Ovary (tissue), 9 donors: ENCODE measurements around the gene ARMC7. TPM values are rescaled to one million over a fixed set of nuclear protein-coding genes. Genes with fewer than 3 reads are reported as not detected.
A peak's percentile ranks its signal among the peaks of the same experiment; 100 is the strongest.

Experiments
- DNase-seq, 5 donors: peaks; one replicate each; pipeline ENCODE4 v3.0.0-alpha.2; 2019 to 2020
- H3K27ac ChIP-seq, 2 donors: fragments of 200-600 bp; one replicate each; pipeline versions ENCODE4 v1.5.1 to v1.8.0; 2019 to 2022
- H3K27me3 ChIP-seq: fragments of 200-600 bp; one replicate; pipeline ENCODE4 v1.8.0; 2022
- H3K36me3 ChIP-seq: fragments of 200-600 bp; sonication (generic); one replicate; pipeline ENCODE4 v1.5.1; 2019
- H3K4me1 ChIP-seq: one replicate; pipeline ENCODE4 v1.8.1; 2013; ENCODE audit warnings: mild to moderate bottlenecking, moderate library complexity; ENCODE audit not compliant: insufficient read depth
- H3K4me3 ChIP-seq: fragments of 200-600 bp; sonication (generic); one replicate; pipeline ENCODE4 v1.5.1; 2017
- H3K9me3 ChIP-seq, 2 donors: fragments of 200-600 bp in 1 of 2; sonication (generic) in 1 of 2; one replicate each; pipeline versions ENCODE4 v1.5.1 to v1.8.1; 2013 to 2019; ENCODE audit warnings: mild to moderate bottlenecking in 1 of 2, moderate library complexity in 1 of 2
- EP300 ChIP-seq: sonication (generic); formaldehyde crosslinking; IDR thresholded peaks from one replicate; pipeline ENCODE4 v1.6.1; 2017; ENCODE audit warnings: antibody characterized with exemption
- POLR2A ChIP-seq: fragments of 450-650 bp; IDR thresholded peaks from one replicate; pipeline ENCODE4 v1.6.1; 2017; ENCODE audit warnings: antibody characterized with exemption, mild to moderate bottlenecking, moderate library complexity
- WGBS, 3 donors: extraction: QIAGEN DNeasy Blood & Tissue Kit in 1 of 3; methylation state at CpG; one replicate each; pipeline versions ENCODE4 v1.1.5 to v1.1.7; 2013 to 2017; 5-methylcytosine and 5-hydroxymethylcytosine counted together
- intact Hi-C, 4 donors: fragments of 100-400 bp; cut with DNase I; formaldehyde crosslinking; loops; one replicate each; pipeline versions ENCODE4 v1.11.0 to v1.15.1; 2022 to 2023
- polyA plus RNA-seq, 2 donors: library from polyadenylated mRNA; stranded (reverse); fragments of 200-250 nt in 1 of 2; fragments of 350-450 nt in 1 of 2; fragmentation: Illumina TruSeq in 1 of 2; extraction: RNeasy Lipid Tissue Mini Kit (QIAGEN cat#74804) in 1 of 2; gene quantifications; one replicate each; pipeline ENCODE4 v1.2.3, GENCODE V29; 2013 to 2014
- total RNA-seq, 7 donors: library from RNA; depleted of rRNA in 2 of 7; stranded (reverse); fragments of >200 nt in 2 of 7; fragmentation: NEBNext Ultra II Directional in 3 of 7; extraction: Animal tissue kit (Norgen Biotek cat#: 25700) in 3 of 7; gene quantifications; one replicate each; pipeline versions ENCODE4 v1.1.0 to v1.2.4, GENCODE V29; 2016 to 2023
- TF ChIP-seq, protein P1 (sequence below), 3 donors: fragments of 450-650 bp in 2 of 3; fragments of 200-600 bp in 1 of 3; IDR thresholded peaks; one replicate each; pipeline versions ENCODE4 v1.5.1 to v1.8.0; 2016 to 2022; ENCODE audit warnings: antibody characterized with exemption in 3 of 3, mild to moderate bottlenecking in 1 of 3
- donor health status: DM: no; HTN: no; CAD: no; lungs with moderate emphysema.
- donor health status: DM: no; HTN: no; CAD: no.
- donor health status: Bipolar disorder and iron deficiency.
- donor health status: DM: yes; HTN: yes; CAD: no.
- donor health status: DM: no; HTN: no; CAD: no.
- donor health status: DM: yes; HTN: yes; CAD: no.

The ARMC7 gene
- total and polyA plus RNA-seq, 9 donors, result 4.6 to 10.5 (median 5.7) TPM

DNA sequence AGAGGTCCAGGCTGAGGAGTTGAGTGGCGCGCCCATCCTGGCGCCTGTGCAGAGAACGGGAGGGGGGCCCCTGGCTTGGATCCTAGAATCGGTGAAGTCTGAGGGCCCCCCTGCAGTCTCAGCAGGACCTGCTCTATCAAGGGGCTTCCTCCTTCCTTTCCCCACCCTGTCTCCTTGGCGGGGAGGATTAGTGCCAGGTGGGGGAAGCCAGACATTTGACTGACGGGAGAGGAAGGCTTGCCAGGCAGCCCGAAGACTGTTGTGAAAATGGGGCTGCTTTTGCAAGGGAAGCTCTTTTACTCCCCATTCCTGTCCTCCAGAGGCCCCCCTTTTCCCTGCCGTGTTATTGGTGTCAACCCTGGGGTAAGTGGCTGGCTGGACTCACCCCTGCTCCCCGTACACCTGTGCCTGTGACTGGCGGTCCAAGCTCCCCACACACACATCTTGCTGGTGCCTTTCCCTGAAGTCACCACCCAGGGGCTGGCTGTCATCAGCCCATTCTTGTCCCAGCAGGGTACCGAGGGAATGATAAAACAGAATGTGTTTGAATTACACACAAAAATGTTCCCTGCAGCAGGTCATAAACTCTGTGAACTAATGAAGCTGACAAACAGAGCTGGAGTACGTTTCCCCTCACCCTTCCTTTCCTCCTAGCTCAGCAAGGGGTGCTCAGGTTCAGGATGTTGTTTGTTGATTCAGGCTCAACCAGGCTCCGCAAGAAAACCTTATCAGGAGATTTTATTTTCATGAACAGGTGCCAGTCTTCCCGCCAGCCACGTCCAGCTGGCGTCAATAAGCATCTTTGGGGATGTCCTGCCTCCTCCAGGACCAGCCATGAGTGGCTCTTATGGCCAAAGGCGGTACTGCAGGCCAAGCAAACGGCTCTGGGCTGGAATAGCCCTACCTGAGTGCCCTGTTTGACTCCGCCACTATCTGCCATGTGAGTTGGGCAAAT is 4.4 kb upstream of the ARMC7 start:
- no peaks in the 10 kb centered on the region for H3K9me3 ChIP-seq
- H3K36me3 ChIP-seq, result no peaks in the 10 kb centered on the region
- 56 to 70% (median 65%) methylated on average over 20 of the region's 20 CpGs for WGBS, 3 donors
- intact Hi-C loops, result no loop called here
- no peak for DNase-seq
- H3K27ac ChIP-seq, result no peak overlapping the region
- H3K4me3 ChIP-seq, result no peak overlapping the region
- no peaks in the 10 kb centered on the region for H3K27me3 ChIP-seq
- TF ChIP-seq, protein P1, sequence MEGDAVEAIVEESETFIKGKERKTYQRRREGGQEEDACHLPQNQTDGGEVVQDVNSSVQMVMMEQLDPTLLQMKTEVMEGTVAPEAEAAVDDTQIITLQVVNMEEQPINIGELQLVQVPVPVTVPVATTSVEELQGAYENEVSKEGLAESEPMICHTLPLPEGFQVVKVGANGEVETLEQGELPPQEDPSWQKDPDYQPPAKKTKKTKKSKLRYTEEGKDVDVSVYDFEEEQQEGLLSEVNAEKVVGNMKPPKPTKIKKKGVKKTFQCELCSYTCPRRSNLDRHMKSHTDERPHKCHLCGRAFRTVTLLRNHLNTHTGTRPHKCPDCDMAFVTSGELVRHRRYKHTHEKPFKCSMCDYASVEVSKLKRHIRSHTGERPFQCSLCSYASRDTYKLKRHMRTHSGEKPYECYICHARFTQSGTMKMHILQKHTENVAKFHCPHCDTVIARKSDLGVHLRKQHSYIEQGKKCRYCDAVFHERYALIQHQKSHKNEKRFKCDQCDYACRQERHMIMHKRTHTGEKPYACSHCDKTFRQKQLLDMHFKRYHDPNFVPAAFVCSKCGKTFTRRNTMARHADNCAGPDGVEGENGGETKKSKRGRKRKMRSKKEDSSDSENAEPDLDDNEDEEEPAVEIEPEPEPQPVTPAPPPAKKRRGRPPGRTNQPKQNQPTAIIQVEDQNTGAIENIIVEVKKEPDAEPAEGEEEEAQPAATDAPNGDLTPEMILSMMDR (IDR thresholded peaks at IDR 0.05), result no peak
- TF ChIP-seq POLR2A (no peak), EP300 (no peak)
- H3K4me1 ChIP-seq, result peaks cover 1% of the 10 kb centered on the region

DNA sequence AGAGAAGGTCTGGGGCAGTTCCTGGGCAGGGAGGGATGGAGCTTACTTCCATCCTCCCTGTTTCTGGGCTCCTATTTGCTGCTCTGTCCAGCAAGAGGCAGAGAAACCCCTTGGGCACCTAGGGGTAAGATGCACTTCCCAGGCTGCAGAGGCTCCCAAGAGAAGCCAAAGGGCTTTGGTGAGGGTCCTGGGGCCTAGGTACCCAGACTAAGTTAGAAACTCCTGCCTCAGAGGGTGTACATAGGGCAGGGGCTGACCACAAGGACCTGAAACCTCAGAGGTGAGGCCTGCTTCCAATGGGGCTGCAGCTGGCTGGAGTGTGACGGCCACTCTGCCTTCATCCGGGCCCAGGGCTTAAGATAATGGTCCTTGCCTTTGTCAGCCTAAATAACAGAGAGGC is 1.6 kb upstream of the ARMC7 start:
- no peak for DNase-seq
- Histone ChIP-seq H3K4me1 (peaks cover 1% of the 10 kb centered on the region), H3K36me3 (no peaks in the 10 kb centered on the region), H3K9me3 (no peaks in the 10 kb centered on the region), H3K27ac (no peak overlapping the region), H3K27me3 (no peaks in the 10 kb centered on the region), H3K4me3 (no peak overlapping the region)
- intact Hi-C loops, result no loop called here
- TF ChIP-seq EP300 (no peak), POLR2A (no peak)
- TF ChIP-seq, protein P1 (IDR thresholded peaks at IDR 0.05), result no peak
- WGBS, 3 donors, result 40 to 58% (median 56%) methylated on average over 2 of the region's 2 CpGs

DNA sequence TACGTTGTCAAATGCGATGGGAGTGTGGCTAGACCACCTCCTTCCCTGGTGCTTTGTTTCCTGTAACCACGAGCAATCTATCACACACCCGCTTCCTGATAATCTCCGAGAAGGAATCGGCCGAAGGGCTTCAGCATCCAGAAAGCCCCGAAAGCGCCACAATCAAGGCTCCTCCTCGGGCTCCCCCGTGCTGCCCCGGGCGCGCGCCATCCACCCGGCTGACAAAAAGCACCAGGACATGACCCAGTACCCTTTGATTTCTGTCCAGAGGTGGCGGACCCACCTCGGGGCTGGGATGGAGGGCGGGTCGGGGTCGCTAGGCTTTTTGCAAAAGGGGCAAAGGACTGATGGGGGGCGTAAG is 743 bp upstream of the ARMC7 start:
- Histone ChIP-seq H3K27ac (no peak overlapping the region), H3K9me3 (no peaks in the 10 kb centered on the region), H3K36me3 (no peaks in the 10 kb centered on the region), H3K4me3 (peak overlapping the region; percentile 72), H3K27me3 (no peaks in the 10 kb centered on the region), H3K4me1 (peaks cover 1% of the 10 kb centered on the region)
- DNase-seq, result no peak
- intact Hi-C loops, result no loop called here
- TF ChIP-seq EP300, result no peak
- WGBS, 3 donors, result 2 to 7% (median 3%) methylated on average over 22 of the region's 22 CpGs

DNA sequence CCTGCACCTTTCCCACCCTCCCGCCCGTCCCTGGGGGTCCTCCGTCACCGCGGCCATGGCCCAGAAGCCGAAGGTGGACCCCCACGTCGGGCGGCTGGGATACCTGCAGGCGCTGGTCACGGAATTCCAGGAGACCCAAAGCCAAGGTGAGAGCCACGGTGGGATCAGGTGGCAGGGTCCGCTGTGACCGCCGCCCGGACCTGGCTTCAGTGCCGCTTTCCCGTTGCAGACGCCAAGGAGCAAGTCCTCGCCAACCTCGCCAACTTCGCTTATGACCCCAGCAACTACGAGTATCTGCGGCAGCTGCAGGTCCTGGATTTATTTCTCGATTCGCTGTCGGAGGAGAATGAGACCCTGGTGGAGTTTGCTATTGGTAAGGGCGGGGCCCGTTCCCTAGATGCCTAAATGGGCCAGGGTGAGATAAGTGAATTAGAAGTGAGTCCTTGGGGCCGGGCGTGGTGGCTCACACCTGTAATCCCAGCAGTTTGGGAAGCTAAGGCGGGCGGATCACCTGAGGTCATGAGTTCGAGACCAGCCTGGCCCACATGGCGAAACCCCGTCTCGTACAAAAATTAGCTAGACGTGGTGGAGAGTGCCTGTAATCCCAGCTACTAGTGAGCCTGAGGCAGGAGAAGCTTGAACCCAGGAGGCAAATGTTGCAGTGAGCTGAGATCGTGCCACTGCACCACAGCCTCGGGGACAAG is 617 bp downstream of the ARMC7 start:
- WGBS, 3 donors, result 20 to 26% (median 25%) methylated on average over 33 to 40 of the region's 40 CpGs
- no peaks in the 10 kb centered on the region for H3K27me3 ChIP-seq
- H3K4me1 ChIP-seq, result peaks cover 2% of the 10 kb centered on the region

More for the DNA sequence above, 617 bp downstream of the ARMC7 start:
- Histone ChIP-seq H3K9me3 (no peaks in the 10 kb centered on the region), H3K36me3 (no peaks in the 10 kb centered on the region), H3K4me3 (peak overlapping the region; percentile 72), H3K27ac (peak overlapping the region in 1 of 2 donors; percentile 22)
- DNase-seq, result no peak
- TF ChIP-seq EP300 (no peak), POLR2A (no peak)
- TF ChIP-seq, protein P1 (IDR thresholded peaks at IDR 0.05), result no peak
- intact Hi-C loops, result loop anchor here in 2 of 4 donors (10.0 kb wide), 2 partner anchors 64 to 94 kb away; partner anchors contain the start of gene NUP85 (in 1 of the 2)
